ENCODE measurements around the gene SHF. TPM values are rescaled to one million over a fixed set of nuclear protein-coding genes. Genes with fewer than 3 reads are reported as not detected.
"Not testable (repeated sequence)": the region's sequence is repeated elsewhere in the genome, so short reads cannot be mapped to it uniquely, and the experiment has no call there.

The SHF gene, protein sequence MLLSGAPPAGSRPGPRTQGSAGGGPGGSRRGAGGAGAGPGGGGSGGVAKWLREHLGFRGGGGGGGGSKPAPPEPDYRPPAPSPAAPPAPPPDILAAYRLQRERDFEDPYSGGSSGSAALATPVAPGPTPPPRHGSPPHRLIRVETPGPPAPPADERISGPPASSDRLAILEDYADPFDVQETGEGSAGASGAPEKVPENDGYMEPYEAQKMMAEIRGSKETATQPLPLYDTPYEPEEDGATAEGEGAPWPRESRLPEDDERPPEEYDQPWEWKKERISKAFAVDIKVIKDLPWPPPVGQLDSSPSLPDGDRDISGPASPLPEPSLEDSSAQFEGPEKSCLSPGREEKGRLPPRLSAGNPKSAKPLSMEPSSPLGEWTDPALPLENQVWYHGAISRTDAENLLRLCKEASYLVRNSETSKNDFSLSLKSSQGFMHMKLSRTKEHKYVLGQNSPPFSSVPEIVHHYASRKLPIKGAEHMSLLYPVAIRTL
- total RNA-seq (2022) (6.0 and 7.3 TPM in 2 replicates), Bru-seq, nascent RNA (percentile 39 among the genes with signal in this experiment), BruChase-seq, experiment 1, labeled RNA remaining after a 6-hour chase (percentile 33 among the genes with signal in this experiment), BruChase-seq, experiment 2, labeled RNA remaining after a 2-hour chase (percentile 33 among the genes with signal in this experiment)
- long read RNA-seq, partial matches to known transcripts = 0 of 5 reads
- long read RNA-seq, other reads (novel, unspliced or antisense) = 5 of 5 reads

GRCh38 chr15:45187894-45188830 is at the start of gene SHF:
Gene SHF, minus strand, starts transcription at chr15:45187966. Its CDS starts 15 bp downstream, at chr15:45187951.
- intact Hi-C loops (cut with micrococcal nuclease; ENCODE audit: unreplicated experiment) = no loop called here
- TF ChIP-seq, protein P1, sequence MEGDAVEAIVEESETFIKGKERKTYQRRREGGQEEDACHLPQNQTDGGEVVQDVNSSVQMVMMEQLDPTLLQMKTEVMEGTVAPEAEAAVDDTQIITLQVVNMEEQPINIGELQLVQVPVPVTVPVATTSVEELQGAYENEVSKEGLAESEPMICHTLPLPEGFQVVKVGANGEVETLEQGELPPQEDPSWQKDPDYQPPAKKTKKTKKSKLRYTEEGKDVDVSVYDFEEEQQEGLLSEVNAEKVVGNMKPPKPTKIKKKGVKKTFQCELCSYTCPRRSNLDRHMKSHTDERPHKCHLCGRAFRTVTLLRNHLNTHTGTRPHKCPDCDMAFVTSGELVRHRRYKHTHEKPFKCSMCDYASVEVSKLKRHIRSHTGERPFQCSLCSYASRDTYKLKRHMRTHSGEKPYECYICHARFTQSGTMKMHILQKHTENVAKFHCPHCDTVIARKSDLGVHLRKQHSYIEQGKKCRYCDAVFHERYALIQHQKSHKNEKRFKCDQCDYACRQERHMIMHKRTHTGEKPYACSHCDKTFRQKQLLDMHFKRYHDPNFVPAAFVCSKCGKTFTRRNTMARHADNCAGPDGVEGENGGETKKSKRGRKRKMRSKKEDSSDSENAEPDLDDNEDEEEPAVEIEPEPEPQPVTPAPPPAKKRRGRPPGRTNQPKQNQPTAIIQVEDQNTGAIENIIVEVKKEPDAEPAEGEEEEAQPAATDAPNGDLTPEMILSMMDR (IDR thresholded peaks at IDR 0.05; ENCODE audit: unreplicated experiment) = no peak
- Mint-ChIP-seq H3K4me1 (ENCODE audit: low read depth, unreplicated experiment) (peaks cover 21% of the 10 kb centered on the region), H3K27ac (ENCODE audit: unreplicated experiment) (peak within 1 kb of the TSS; percentile 69), H3K36me3 (ENCODE audit: insufficient read depth, unreplicated experiment) (peaks cover 17% of the 10 kb centered on the region), H3K27me3 (ENCODE audit: unreplicated experiment) (no peaks in the 10 kb centered on the region), H3K4me3 (ENCODE audit: low read depth, unreplicated experiment) (peak within 1 kb of the TSS; percentile 73), H3K9me3 (ENCODE audit: low read depth, unreplicated experiment) (no peaks in the 10 kb centered on the region)
- CTCF ChIA-PET = no interaction called here
- DNase-seq = no peak
- no TSS peak for BruUV-seq (replicated peaks)

- H3K36me3 Mint-ChIP-seq (ENCODE audit: insufficient read depth, unreplicated experiment); H3K27me3 Mint-ChIP-seq (ENCODE audit: unreplicated experiment); DNase-seq; H3K4me1 Mint-ChIP-seq (ENCODE audit: low read depth, unreplicated experiment); CTCF ChIA-PET; H3K27ac Mint-ChIP-seq (ENCODE audit: unreplicated experiment); H3K4me3 Mint-ChIP-seq (ENCODE audit: low read depth, unreplicated experiment); intact Hi-C loops (cut with micrococcal nuclease; ENCODE audit: unreplicated experiment); BruUV-seq (replicated peaks): not testable (repeated sequence)
- H3K9me3 Mint-ChIP-seq (ENCODE audit: low read depth, unreplicated experiment) = peaks cover 12% of the 10 kb centered on the region
Measured at GRCh38 chr15:45236806-45237205, 49.0 kb upstream of the SHF start.

- BruUV-seq (replicated peaks) = no TSS peak
- intact Hi-C loops (cut with micrococcal nuclease; ENCODE audit: unreplicated experiment) = loop anchor here (2.0 kb wide), 1 partner anchor 14 kb away; no protein-coding TSS in a partner anchor
- no peak overlapping the region for H3K27ac Mint-ChIP-seq (ENCODE audit: unreplicated experiment)
- H3K36me3 Mint-ChIP-seq (ENCODE audit: insufficient read depth, unreplicated experiment) = no peaks in the 10 kb centered on the region
- no peaks in the 10 kb centered on the region for H3K27me3 Mint-ChIP-seq (ENCODE audit: unreplicated experiment)
- H3K9me3 Mint-ChIP-seq (ENCODE audit: low read depth, unreplicated experiment) = peaks cover 10% of the 10 kb centered on the region
- DNase-seq = peak; percentile 7
- TF ChIP-seq, protein P1 (IDR thresholded peaks at IDR 0.05; ENCODE audit: unreplicated experiment) = no peak
- no peaks in the 10 kb centered on the region for H3K4me1 Mint-ChIP-seq (ENCODE audit: low read depth, unreplicated experiment)
- CTCF ChIA-PET = no interaction called here
- no peak overlapping the region for H3K4me3 Mint-ChIP-seq (ENCODE audit: low read depth, unreplicated experiment)
Measured at GRCh38 chr15:45234562-45235235, 46.9 kb upstream of the SHF start.

DNA sequence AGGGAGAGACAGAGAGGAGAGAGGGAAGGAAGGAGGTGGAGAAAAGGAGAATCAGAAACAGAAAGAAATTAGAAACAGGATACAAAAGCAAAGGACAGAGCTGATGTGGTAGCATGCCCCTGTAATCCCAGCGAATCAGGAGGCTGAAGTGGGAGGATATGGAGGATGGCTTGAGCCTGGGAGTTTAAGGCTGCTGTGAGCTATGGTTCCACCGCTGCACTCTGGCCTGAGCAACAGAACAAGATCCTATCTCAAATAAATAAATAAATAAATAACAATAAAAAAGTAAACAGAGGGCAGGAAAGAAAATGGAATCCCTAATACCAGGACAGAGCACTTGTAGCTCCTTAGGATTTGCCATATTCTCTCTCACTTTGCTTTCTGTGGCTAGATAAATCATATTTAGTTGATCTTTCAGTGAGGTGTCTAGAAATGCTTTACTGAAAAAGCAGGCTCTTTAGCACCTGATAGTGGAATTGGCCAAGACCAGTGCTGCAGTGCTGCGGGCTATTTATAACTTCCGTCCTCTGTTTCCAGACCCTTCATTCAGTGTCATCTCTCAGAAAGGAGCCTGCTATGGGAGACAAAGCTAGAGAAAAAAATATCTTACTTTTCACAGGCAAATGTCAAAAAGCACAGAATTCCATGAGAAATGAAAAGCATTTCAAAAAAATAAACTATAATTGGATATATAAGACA is 44.2 kb upstream of the SHF start:
- H3K9me3 Mint-ChIP-seq (ENCODE audit: low read depth, unreplicated experiment) = peaks cover 8% of the 10 kb centered on the region
- no peaks in the 10 kb centered on the region for H3K4me1 Mint-ChIP-seq (ENCODE audit: low read depth, unreplicated experiment)
- H3K36me3 Mint-ChIP-seq (ENCODE audit: insufficient read depth, unreplicated experiment) = no peaks in the 10 kb centered on the region
- intact Hi-C loops (cut with micrococcal nuclease; ENCODE audit: unreplicated experiment) = no loop called here
- H3K27ac Mint-ChIP-seq (ENCODE audit: unreplicated experiment) = no peak overlapping the region
- TF ChIP-seq, protein P1 (IDR thresholded peaks at IDR 0.05; ENCODE audit: unreplicated experiment) = no peak
- CTCF ChIA-PET = interaction anchor here (0.7 kb wide), 1 partner anchor 38 kb away, joined by 8 read pairs; no protein-coding TSS in a partner anchor
- H3K27me3 Mint-ChIP-seq (ENCODE audit: unreplicated experiment) = no peaks in the 10 kb centered on the region
- no TSS peak for BruUV-seq (replicated peaks)
- no peak overlapping the region for H3K4me3 Mint-ChIP-seq (ENCODE audit: low read depth, unreplicated experiment)
- no peak for DNase-seq
